ENCODE results near the gene GDF10. TPM values are rescaled to one million over a fixed set of nuclear protein-coding genes. Genes with fewer than 3 reads are reported as not detected.

The GDF10 gene
- total RNA-seq, 1 donor: under 0.01 TPM

- Histone ChIP-seq H2AFZ (ENCODE audit: low read length) (no peak overlapping the region), H3K4me1 (ENCODE audit: insufficient read depth, low read length) (no peaks in the 10 kb centered on the region), H3K4me2 (ENCODE audit: insufficient read depth, low read length) (no peak overlapping the region), H3K79me2 (ENCODE audit: insufficient read depth, low read length) (no peaks in the 10 kb centered on the region), H3K27me3 (ENCODE audit: insufficient read depth, low read length) (peaks cover 63% of the 10 kb centered on the region), H3K9me3 (ENCODE audit: low read depth, low read length) (no peaks in the 10 kb centered on the region), H3K36me3 (ENCODE audit: insufficient read depth, low read length) (no peaks in the 10 kb centered on the region), H3K27ac (ENCODE audit: low read depth, low read length) (no peak overlapping the region), H3K4me3 (ENCODE audit: insufficient read depth, low read length) (no peak overlapping the region), H4K20me1 (ENCODE audit: insufficient read depth, low read length) (peaks cover 4% of the 10 kb centered on the region)
- DNase-seq (ENCODE audit: insufficient read length, low spot score, missing footprints): no peak
- no peak for TF ChIP-seq CTCF (IDR thresholded peaks at IDR 0.05; ENCODE audit: extremely low read depth, low read depth, low read length)
Observed at GRCh38 chr10:47303866-47304265, 3.9 kb downstream of the GDF10 start.

DNA sequence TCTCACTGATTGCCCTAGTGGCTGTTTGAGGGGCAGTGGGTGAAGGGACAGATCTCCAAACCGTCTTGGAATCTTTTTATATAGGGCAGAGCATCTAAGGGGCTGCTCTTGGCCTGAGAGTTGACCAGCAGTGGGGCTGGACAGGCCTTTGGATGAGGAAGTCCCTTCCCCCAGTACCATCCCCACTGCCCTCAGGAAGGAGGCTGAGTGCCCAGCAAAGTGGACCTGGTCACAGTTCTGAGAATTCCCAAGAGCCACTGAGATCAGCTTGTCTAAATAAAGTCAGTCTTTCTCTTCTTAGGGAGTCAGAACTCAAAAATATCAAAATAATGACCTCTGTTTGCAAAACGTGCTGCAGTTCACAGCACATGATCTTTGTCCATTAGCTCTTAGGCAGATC is 5.6 kb downstream of the GDF10 start:
- Histone ChIP-seq H4K20me1 (ENCODE audit: insufficient read depth, low read length) (peaks cover 4% of the 10 kb centered on the region), H3K4me2 (ENCODE audit: insufficient read depth, low read length) (no peak overlapping the region), H3K4me1 (ENCODE audit: insufficient read depth, low read length) (no peaks in the 10 kb centered on the region), H3K4me3 (ENCODE audit: insufficient read depth, low read length) (no peak overlapping the region), H3K36me3 (ENCODE audit: insufficient read depth, low read length) (no peaks in the 10 kb centered on the region), H3K27me3 (ENCODE audit: insufficient read depth, low read length) (peaks cover 50% of the 10 kb centered on the region), H2AFZ (ENCODE audit: low read length) (no peak overlapping the region), H3K79me2 (ENCODE audit: insufficient read depth, low read length) (no peaks in the 10 kb centered on the region), H3K27ac (ENCODE audit: low read depth, low read length) (no peak overlapping the region), H3K9me3 (ENCODE audit: low read depth, low read length) (no peaks in the 10 kb centered on the region)
- no peak for TF ChIP-seq CTCF (IDR thresholded peaks at IDR 0.05; ENCODE audit: extremely low read depth, low read depth, low read length)
- DNase-seq (ENCODE audit: insufficient read length, low spot score, missing footprints): no peak

GRCh38 chr10:47306387-47307210 is 6.6 kb downstream of the GDF10 start:
- peak; percentile 58 for DNase-seq (ENCODE audit: insufficient read length, low spot score, missing footprints)
- no peak overlapping the region for H2AFZ ChIP-seq (ENCODE audit: low read length)

More at GRCh38 chr10:47306387-47307210, 6.6 kb downstream of the GDF10 start:
- Histone ChIP-seq H3K36me3 (ENCODE audit: insufficient read depth, low read length) (no peaks in the 10 kb centered on the region), H3K4me3 (ENCODE audit: insufficient read depth, low read length) (no peak overlapping the region), H3K27me3 (ENCODE audit: insufficient read depth, low read length) (peaks cover 39% of the 10 kb centered on the region), H4K20me1 (ENCODE audit: insufficient read depth, low read length) (no peaks in the 10 kb centered on the region), H3K9me3 (ENCODE audit: low read depth, low read length) (no peaks in the 10 kb centered on the region), H3K4me1 (ENCODE audit: insufficient read depth, low read length) (no peaks in the 10 kb centered on the region), H3K4me2 (ENCODE audit: insufficient read depth, low read length) (no peak overlapping the region), H3K27ac (ENCODE audit: low read depth, low read length) (no peak overlapping the region), H3K79me2 (ENCODE audit: insufficient read depth, low read length) (no peaks in the 10 kb centered on the region)
- no peak for TF ChIP-seq CTCF (IDR thresholded peaks at IDR 0.05; ENCODE audit: extremely low read depth, low read depth, low read length)
